Ecto neural progenitor cell (in vitro differentiated cells): ENCODE data around the gene CDH11.

Source experiments
- DNase-seq: peaks from one replicate; pipeline ENCODE4 v3.0.0-alpha.2; 2018; ENCODE audit warnings: low spot score

Gene CDH11

DNA sequence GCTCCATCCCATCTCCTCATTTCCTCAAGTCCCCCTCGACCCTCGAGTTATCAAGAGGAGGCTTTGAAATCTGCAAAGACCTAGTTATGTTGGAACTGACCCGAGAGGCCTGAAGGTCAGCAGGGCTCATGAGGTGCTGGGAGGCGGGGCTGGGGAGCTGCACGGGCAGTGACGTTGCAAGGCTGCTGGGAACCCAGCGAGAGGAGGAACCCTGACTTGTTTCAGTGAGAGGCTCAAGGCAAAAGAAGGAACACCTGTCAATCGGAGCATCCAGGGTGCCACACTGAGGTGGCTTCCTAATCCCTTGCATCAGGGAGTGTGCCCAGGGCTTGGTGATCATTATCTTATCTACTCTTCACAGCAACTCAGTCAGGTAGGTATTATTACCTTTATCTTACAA, 86.9 kb downstream of the CDH11 start:
- DNase-seq, result no peak

DNA sequence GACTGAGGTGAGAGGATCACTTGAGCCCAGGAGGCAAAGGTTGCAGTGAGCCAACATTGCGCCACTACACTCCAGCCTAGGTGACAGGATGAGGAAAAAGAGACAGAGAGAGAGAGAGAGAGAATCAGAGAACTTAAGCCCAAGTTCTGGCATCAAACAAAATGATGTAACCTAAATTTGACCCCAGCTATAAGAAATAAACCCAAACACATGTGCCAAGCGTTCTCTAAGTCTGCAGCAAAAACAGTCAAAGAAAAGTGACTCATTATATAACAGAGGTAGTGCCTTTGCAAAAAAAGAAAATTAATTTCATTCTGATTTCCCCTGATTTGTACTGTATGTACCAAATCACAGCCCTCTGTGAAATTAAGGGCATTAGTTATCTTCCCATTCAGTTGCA, 89.5 kb downstream of the CDH11 start:
- no peak for DNase-seq

DNA sequence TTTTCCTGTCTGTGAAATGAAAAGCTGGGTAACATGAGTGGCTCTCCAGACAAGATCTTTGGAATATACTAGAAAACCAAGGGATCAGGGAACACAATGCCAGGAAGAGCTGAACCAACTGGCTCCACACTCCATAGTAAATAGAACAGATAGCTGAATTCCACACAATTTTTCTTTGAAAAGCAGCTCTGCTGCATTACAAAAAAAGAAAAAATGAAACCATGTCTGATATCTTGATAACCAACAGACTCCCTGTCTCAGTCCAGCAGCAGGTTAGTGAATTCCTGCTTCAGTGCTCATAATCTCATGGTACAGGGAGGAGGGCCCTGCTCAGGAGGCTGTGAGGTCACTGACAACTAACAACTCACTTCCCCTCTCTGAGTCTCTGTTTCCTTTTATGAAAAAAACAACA, 97.1 kb downstream of the CDH11 start:
- no peak for DNase-seq

DNA sequence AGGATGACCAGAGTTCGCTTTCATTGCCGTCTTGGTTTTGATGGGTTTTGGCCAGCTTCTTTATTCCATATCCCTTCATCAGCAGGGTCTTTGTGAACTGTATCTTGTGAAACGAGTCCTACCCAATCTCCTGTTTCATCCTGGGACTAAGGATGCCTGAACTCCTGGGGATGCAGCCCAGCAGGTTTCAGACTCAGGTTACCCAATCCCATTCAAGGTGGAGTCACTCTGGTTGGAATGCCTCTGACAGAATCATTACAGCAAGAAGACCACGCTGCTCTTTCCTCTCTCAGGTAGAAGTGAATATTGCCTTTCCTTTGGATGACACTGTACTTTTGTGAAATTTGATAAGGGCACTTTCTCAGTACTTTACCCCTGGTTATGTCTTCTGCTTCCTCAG, 98.1 kb downstream of the CDH11 start:
- no peak for DNase-seq

DNA sequence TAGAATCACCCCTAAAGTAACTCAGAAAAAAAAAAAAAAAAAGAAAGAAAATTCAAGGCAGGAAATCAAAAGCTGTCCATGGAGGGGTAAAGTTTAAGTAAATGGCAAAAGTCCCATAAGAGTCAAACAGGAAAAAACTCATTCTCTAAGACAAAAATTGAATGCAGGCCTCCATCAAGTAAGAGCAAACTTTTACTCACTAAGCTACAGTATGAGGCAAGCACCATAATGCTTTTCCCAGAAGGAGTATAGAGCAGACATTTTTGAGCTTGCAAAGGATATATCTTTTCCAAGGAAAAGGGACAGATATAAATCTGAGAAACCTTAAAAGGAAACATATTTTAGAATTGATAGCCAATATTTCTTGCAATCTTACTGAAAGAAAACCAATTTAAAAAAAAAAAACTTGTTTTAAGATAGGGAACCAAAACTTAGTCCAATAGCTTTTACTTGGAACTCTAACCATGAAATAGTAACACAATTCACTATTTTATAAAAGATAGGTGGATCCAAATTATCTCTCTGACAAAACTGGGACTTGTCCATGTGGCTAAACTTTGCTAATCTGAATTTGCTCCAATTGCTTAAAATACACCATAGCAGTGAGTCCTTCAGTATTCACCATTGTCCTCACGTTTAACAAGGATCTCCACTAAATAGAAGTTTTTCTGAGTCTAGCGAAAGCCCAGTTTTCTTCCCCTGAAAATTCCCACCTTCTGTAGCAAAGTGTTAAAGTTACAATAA, 99.8 kb downstream of the CDH11 start:
- DNase-seq, result no peak

DNA sequence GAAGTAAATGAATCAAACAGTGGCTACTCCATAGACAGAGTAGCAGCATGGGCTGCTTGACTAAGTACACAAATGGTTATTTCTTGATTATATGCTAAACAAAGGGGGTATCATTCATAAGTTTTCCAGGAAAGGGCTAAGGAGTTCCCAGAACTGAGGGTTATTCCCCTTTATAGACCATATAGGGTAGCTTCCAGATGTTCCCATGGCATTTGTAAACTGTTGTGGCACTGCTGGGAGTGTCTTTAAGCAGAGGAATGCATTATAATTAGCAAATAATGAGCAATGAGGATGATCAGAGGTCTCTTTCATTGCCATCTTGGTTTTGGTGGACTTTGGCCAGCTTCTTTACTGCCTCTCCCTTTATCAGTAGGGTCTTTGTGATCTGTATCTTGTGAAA, 105.1 kb downstream of the CDH11 start:
- no peak for DNase-seq

DNA sequence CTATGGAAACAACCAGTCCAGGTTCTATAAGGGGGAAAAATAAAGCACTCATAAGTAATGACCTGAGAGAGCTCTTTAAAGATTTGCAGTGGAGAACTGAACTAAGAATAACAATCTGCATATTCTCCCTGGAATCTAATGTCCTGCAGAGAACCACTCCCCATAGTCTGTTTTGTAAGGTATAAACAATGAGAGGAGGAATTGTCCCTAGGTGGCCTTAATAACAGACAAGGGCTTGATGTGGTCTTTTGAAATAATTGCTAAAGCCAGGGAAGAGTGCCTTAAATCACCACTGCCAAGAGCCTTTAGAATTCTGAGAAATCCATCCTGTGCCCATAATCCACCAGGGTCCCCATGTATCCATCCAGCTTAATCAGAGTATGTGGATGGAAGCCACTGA, 106.3 kb downstream of the CDH11 start:
- DNase-seq, result no peak

DNA sequence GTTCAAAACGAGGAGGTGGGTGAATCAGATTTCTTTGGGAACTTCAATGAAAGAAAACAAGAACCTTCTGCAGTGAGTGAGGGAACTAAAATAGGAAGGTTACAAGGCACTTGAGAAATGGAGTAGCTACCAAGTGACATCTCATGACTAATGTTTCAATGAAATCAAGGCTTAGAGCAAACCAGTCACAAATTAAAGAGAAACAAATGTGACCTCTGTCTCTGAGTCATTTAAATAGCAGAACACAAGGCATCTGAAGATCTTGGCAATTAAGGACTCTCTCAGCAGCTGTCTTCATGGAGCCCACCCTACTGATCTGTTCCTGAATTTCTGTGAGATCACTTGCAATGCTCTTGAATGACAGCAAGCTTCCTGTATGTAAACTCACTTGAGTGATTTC, 109.5 kb downstream of the CDH11 start:
- no peak for DNase-seq

DNA sequence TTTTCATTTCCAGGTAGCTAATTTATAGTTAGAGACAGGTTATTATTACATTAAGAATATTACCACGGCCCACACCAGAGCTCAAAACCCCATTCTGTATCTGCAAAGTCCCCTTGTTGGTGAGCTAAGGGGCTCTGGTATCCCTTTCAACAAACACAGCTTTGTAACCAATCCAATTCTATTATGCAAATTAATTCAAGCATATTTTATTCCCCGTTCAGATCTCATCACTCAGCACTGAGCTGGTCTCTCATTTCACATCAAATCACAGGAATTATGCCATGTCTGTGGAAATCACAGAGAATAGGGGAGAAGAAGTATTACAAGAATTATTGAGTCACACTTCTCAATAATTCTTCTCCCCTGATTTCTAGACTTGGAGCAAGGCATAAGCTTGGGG, 111.7 kb downstream of the CDH11 start:
- no peak for DNase-seq

DNA sequence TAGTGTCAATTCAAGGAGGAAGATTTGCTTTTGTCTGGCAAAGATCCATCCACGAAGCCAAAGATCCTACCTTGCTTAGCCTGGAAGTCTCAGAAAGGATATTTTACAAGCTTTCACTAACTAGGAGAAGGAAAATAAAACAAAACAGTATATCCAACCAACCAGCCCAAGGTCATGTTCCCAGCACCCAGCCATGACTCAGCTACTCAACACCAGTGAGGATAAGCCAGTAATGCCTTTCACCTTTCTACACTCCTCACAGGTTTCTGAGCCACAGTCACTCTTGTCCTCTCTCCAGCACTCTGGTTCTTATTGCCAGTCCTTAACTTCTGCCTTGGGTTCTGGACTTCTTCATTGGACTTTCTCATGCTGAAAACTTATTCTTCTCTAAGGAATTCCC, 116.2 kb downstream of the CDH11 start:
- no peak for DNase-seq

DNA sequence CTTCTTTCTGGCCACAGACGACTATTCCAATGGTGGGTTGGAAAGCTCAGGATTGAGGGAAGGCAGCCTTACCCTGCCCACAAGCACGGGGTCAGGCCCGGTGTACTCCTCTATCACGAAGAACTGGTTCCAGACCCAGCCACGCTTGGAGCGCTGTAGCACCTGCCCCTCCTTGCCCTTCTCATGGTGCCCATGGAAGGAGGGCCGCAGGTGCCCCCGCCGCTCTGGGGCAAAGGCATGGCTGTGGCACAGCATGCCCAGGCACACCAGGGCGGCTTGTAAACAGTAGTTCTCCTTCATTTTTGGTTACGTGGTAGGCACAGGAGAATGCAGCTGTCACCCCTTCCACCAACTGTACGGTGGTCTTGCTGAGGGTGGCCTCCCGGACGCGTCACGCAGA, 117.3 kb downstream of the CDH11 start:
- DNase-seq, result no peak

DNA sequence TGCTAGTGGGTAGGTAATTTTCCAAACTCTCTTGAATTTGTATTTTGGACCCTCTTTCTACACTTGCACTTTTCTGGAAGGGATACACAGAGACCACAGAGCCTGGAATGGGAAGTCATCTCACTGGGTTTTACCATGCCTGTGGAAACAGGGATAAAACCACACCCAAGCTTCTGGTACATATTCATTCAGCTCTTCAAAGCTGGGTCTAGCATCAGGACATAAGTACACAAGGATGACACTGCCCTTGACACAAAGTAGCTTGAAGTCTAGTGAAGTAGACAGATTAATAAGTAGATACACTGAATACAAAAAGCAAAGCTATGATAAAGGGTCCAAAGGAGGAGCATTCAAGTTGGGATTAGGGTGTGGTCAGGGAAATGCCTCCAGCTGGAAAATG, 118.2 kb downstream of the CDH11 start:
- no peak for DNase-seq

DNA sequence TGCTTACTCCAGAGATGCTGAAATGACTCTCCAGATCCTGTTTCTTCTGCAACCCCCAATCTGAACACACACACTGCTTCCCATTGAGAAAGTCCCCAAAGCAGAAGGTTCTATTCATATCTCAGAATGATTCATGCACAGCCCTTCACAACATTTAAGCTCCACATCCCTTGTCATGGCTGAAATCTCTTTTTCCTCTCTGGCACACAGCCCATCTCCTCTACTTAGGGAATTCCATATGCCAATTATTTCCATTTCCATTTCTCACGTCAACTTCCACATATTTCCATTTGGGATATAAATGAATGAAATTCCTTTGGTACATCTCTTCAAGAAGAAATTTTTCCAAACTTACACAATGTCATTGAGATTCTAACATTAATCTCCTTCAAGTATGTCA, 119.6 kb downstream of the CDH11 start:
- DNase-seq, result no peak

DNA sequence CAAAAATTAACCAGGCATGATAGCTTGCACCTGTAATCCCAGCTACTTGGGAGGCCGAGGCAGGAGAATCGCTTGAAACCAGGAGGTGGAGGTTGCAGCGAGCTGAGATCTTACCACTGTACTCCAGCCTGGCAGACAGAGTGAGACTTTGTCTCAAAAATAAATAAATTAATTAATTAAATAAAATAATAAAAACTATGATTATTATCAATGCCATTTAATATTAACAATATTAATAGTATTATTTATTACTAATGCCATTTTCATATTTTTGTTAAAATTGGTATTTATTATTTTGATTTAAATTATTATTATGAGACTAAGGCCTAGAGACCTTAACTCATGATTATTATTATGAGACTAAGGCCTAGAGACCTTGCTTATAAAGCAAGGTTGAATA, 121.2 kb downstream of the CDH11 start:
- no peak for DNase-seq

DNA sequence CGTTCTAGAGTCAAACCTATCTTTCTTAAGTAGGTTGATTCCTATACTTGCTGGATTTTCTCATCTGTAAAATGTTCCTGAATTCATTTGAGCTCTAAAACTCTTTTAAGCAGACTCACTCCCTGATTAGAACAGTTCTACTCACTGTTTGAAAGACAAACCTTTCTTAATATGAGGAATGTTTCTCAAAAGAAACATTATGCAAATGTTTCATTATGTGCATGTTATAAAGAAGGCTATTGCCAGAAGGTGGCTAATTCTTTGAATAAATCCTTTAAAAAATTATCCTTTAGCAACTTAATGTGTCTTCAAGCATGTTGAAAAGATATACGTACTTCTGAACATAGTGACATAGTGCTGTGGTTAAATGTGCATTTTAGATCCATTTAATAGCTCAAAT, 124.1 kb downstream of the CDH11 start:
- no peak for DNase-seq

DNA sequence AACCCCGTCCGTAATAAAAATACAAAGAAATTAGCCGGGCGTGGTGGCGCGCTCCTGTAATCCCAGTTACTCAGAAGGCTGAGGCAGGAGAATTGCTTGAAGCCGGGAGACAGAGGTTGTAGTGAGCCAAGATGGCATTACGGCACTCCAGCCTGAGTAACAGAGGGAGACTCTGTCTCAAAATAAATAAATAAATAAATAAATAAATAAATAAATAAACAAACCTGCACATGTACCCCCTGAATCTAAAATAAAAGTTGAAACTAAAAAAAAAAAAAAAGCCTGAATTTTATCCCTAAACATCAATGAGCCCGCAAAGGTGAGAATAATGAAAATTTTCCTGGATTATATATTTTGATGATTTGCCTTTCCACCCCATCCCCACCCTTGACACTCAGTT, 124.7 kb downstream of the CDH11 start:
- no peak for DNase-seq

DNA sequence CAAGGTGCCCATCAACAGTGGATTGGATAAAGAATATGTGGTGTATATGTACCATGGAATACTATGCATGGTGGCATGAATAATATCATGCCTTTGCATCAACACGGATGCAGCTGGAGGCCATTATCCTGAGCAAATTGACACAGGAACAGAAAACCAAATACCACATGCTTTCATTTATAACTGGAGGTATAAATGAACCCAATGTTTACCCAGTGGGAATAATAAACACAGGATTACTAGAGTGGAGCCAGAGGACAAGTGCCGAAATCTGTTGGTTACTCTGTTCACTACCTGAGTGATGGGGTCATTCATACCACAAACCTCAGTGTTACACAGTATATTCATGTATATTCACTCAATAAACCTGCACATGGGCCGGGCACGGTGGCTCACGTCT, 125.2 kb downstream of the CDH11 start:
- no peak for DNase-seq

DNA sequence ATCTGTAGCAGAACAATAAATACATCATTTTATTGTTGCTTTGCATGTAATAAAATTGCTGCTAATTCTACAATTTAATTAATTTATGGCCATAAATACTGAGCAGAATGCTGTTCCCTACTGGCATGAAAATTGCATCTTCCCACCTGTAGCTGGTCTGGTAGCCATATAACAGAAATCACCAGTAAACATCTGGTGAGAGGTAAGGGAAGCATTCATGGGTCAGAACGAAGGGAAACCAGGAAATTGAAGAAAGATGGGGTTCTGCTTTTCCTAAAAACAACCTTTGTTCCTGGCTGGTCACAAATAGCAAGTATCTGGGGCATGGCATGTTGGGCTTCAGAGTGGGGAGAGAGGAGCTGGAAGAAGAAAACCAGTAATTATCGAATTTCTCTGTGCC, 128.4 kb downstream of the CDH11 start:
- DNase-seq, result no peak

DNA sequence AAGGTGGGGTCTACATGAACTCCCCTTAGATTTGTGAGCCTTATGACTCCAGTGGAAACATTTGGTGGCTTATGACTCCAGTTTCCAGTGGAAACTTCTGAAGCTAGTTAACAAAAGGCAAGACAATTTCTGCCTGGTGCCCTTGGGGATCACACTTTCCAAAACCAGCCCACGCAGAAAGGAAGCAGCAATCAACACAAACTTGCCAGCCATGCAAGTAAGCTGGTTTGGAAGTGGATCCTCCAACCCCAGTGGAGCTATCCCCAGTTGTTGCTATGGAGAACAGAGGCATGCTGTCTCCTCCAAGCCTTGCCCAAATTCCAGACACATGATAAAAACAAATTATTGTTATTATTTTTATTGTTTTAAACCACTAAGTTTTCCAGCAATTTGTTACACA, 130.9 kb downstream of the CDH11 start:
- no peak for DNase-seq

DNA sequence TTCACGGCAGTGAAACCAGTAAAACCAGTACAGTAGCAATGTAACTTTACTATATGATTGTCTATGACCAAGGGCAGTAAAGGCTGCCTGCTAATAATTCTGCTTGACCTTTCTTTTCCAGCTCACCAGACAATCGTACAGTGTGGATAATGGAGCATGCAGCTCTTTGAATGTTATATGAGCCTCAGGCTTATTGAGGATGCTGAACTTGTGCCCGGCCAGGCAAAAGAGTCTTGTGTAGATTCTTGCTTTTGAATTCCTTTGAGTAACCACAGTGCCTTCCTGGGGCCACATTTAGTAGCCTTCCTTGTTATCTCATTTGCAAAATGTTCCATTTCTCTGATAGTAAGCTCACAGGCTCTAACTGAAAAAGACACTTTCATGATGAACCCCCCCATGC, 131.8 kb downstream of the CDH11 start:
- no peak for DNase-seq

DNA sequence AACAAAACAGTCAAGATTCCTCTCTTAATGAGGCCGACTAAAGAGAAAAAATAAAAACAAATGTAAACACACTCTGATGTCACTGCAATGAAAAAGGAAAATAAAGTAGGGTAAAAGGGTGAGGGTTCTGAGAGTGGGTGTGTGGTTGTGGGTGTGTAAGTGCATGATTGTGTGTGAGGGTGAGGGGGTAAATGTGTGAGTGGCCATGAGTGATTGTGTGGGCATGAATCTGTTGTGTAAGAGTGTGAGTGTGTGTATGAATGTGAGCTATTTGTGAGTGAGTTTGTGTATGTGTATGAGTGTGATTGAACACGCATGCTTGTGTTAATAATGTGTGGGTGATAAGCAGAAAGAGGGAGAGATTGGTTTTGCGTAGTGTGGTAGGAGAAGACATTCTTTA, 132.8 kb downstream of the CDH11 start:
- DNase-seq, result no peak

DNA sequence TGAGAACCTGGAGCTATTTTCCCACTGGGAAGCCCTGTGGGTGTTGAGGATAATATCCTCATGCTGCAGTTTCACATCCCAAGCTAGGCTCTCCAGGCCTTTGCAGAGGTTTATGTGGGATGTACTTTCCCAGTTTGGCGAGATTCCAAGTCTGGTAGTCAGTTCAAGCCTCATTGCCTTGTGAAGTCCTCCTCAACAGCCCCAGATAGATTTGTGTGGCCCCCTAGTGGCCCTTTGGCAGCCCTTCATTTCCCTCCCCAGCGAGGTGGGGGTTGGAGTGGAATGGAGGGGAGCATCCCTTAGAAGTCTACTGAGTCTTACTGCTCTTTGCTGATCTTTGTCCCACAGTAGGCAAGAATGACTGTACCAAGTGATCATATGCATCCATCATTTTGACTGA, 137.9 kb downstream of the CDH11 start:
- peak; percentile 68 for DNase-seq

DNA sequence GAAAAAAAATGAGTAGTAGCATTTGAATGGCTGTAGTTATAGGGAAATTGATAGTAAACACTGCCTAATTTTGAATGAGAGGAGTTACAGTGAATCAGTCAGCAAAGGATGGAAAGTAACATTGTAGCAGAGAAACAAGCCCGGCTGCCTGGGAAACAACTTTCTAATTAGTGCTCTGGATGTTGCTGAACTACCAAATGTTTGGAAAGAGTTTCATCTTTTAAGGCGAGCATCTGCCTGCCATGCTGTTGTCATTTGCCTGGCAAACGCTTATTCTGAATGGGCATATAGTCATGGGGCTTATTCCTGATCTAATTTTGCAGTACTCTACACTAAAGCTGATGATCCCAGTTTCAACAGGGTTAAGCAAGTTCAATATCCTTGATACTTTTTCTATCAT, 138.6 kb downstream of the CDH11 start:
- DNase-seq, result no peak

DNA sequence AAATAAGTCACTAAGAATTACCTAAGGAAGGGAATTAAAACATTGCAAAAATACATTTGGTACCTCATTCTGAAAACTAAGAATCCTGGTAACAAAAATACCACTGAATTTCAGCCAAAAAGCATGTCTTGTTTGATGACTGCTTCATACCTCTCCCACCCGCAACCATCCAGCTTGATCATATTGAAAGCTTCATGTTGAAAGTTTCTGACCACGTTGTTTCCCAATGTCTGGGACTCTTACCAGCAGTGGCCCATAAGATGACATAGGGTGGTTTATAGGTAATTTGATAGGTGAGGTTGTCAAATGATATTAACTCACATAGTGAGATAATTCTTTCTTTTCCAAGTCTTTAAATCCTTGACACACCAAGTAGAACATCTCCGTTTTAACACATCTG, 139.3 kb downstream of the CDH11 start:
- DNase-seq, result no peak
